Endothelial cell of umbilical vein (primary cell): ENCODE measurements around the gene FAM219A. TPM values are rescaled to one million over a fixed set of nuclear protein-coding genes. Genes with fewer than 3 reads are reported as not detected.

Experiments used
- BruUV-seq: library from RNA; stranded (reverse); fragments of 400-500 nt; replicated peaks from 2 replicates; lab custom pipeline; 2021; lab: Mats Ljungman, UMichigan
- CTCF ChIA-PET: fragments of 300-600, 350-600 bp; sonication (Branson Sonifier 250); formaldehyde crosslinking; loops from one replicate; lab custom pipeline; 2021; ENCODE audit warnings: antibody characterized with exemption, inconsistent platforms; lab: Charles Lee
- POLR2A ChIA-PET: fragments of 300-600, 350-600 bp; sonication (Branson Sonifier 250); formaldehyde crosslinking; loops from one replicate; lab custom pipeline; 2021; ENCODE audit warnings: antibody characterized with exemption, inconsistent platforms; lab: Charles Lee
- DNase-seq: peaks from one replicate; pipeline ENCODE4 v3.0.0-alpha.2; 2011; ENCODE audit warnings: low read depth, low spot score
- FAIRE-seq: peaks from 2 replicates; lab custom pipeline; 2011; peaks lifted over from hg19 to GRCh38; lab: Jason Lieb, UNC
- H2AFZ ChIP-seq: 2 replicates; pipeline ENCODE4 v1.6.0; 2012; ENCODE audit warnings: low read depth, low read length, control low read depth, inconsistent platforms
- H3K27ac ChIP-seq: 2 replicates; pipeline ENCODE4 v1.5.1; 2011; ENCODE audit warnings: low read depth, mild to moderate bottlenecking, control low read depth, low read length, moderate library complexity; ENCODE audit not compliant: insufficient read depth
- H3K27me3 ChIP-seq, 2 experiments: 2 replicates each; pipeline versions ENCODE4 v1.6.0 to v1.6.1; 2011; ENCODE audit warnings: low read length in 2 of 2, mixed read lengths in 1 of 2; ENCODE audit not compliant: control insufficient read depth in 2 of 2, insufficient read depth in 2 of 2
- H3K36me3 ChIP-seq, 2 experiments: 2 replicates in 1 of 2; 3 replicates in 1 of 2; pipeline ENCODE4 v1.5.1; 2011; ENCODE audit warnings: low read length in 2 of 2, mild to moderate bottlenecking in 1 of 2, moderate library complexity in 1 of 2; ENCODE audit not compliant: control insufficient read depth in 2 of 2, insufficient read depth in 2 of 2; ENCODE audit errors: extremely low read depth in 1 of 2
- H3K4me1 ChIP-seq: 3 replicates; pipeline ENCODE4 v1.5.1; 2011; ENCODE audit warnings: mild to moderate bottlenecking, low read length; ENCODE audit not compliant: control insufficient read depth, insufficient read depth; ENCODE audit errors: extremely low read depth
- H3K4me2 ChIP-seq: 2 replicates; pipeline ENCODE4 v1.6.1; 2011; ENCODE audit warnings: low read length, control low read depth, mixed read lengths; ENCODE audit not compliant: insufficient read depth
- H3K4me3 ChIP-seq, 3 experiments: fragments of 200-600 bp in 1 of 3; sonication (generic), shearing (Covaris generic) in 1 of 3; replicated peaks in 1 of 3; 2 replicates each; pipeline ENCODE4 v1.5.1; 2011 to 2016; ENCODE audit warnings: control low read depth in 3 of 3, low read length in 3 of 3, mild to moderate bottlenecking in 2 of 3, inconsistent platforms in 1 of 3, low read depth in 1 of 3, moderate library complexity in 1 of 3; ENCODE audit not compliant: insufficient read depth in 1 of 3
- H3K79me2 ChIP-seq: 2 replicates; pipeline ENCODE4 v1.6.0; 2012; ENCODE audit warnings: low read length, inconsistent platforms; ENCODE audit not compliant: control insufficient read depth, insufficient read depth
- H3K9ac ChIP-seq: replicated peaks from 2 replicates; pipeline ENCODE3; 2011; ENCODE audit warnings: low read length, control low read depth; ENCODE audit not compliant: insufficient read depth; ENCODE audit errors: extremely low read depth
- H3K9me1 ChIP-seq: replicated peaks from 3 replicates; pipeline ENCODE4 v1.6.0; 2011; ENCODE audit warnings: mild to moderate bottlenecking, low read length; ENCODE audit not compliant: control insufficient read depth, insufficient read depth; ENCODE audit errors: extremely low read depth
- H3K9me3 ChIP-seq: replicated peaks from 2 replicates; pipeline ENCODE4 v1.5.1; 2012; ENCODE audit warnings: low read length, inconsistent platforms; ENCODE audit not compliant: control insufficient read depth, insufficient read depth
- H4K20me1 ChIP-seq: replicated peaks from 2 replicates; pipeline ENCODE3; 2011; ENCODE audit warnings: mild to moderate bottlenecking, low read length; ENCODE audit not compliant: control insufficient read depth, insufficient read depth; ENCODE audit errors: extremely low read depth
- CTCF ChIP-seq, 2 donors: IDR thresholded peaks; 1 replicate in 1 of 2; 2 replicates in 1 of 2; pipeline ENCODE4 v1.5.1; 2011; ENCODE audit warnings: low read length in 2 of 2, mild to moderate bottlenecking in 2 of 2, moderate library complexity in 2 of 2, control low read depth in 1 of 2, inconsistent platforms in 1 of 2, low read depth in 1 of 2; ENCODE audit not compliant: insufficient read depth in 1 of 2; ENCODE audit errors: extremely low read depth in 1 of 2
- EZH2 ChIP-seq: IDR thresholded peaks from 2 replicates; pipeline ENCODE4 v1.6.1; 2012; ENCODE audit warnings: borderline replicate concordance, low read depth, mild to moderate bottlenecking, moderate library complexity, low read length, inconsistent platforms; ENCODE audit not compliant: severe bottlenecking
- FOS ChIP-seq: IDR thresholded peaks from 2 replicates; pipeline ENCODE4 v1.6.1; 2011; ENCODE audit warnings: mild to moderate bottlenecking, low read length, moderate library complexity, borderline replicate concordance; ENCODE audit not compliant: insufficient read depth
- GATA2 ChIP-seq: IDR thresholded peaks from 2 replicates; pipeline ENCODE4 v1.7.0; 2011; ENCODE audit warnings: low read depth, mild to moderate bottlenecking, moderate library complexity, mixed read lengths, low read length; ENCODE audit not compliant: insufficient read length, insufficient read depth
- JUN ChIP-seq: IDR thresholded peaks from 2 replicates; pipeline ENCODE4 v1.6.1; 2011; ENCODE audit warnings: borderline replicate concordance, low read depth; ENCODE audit not compliant: insufficient read length, insufficient read depth
- MAX ChIP-seq: IDR thresholded peaks from 2 replicates; pipeline ENCODE4 v1.6.1; 2011; ENCODE audit not compliant: insufficient read depth, insufficient read length
- MYC ChIP-seq: IDR thresholded peaks from one replicate; pipeline ENCODE4 v1.6.1; 2011; ENCODE audit warnings: mild to moderate bottlenecking, low read depth, low read length
- POLR2A ChIP-seq: IDR thresholded peaks from 2 replicates; pipeline ENCODE4 v1.6.1; 2012; ENCODE audit warnings: low read depth, mild to moderate bottlenecking, control low read depth, low read length
- POLR2AphosphoS5 ChIP-seq: IDR thresholded peaks from 2 replicates; pipeline ENCODE4 v1.6.1; 2012; ENCODE audit warnings: low read depth, mild to moderate bottlenecking, control low read depth, low read length, moderate library complexity; ENCODE audit not compliant: insufficient read depth
- dilution Hi-C: fragments of 300-500 bp; cut with MboI; formaldehyde crosslinking; loops from one replicate; pipeline ENCODE4 v1.15.0; 2019; ENCODE audit warnings: low sequenced_read_pairs; ENCODE audit not compliant: extremely low pct_ligation_motif_present
- intact Hi-C: fragments of 100-400 bp; cut with micrococcal nuclease; formaldehyde crosslinking; loops from one replicate; pipeline ENCODE4 v1.10.0; 2022
- polyA plus RNA-seq, 4 experiments: library from polyadenylated mRNA; depleted of rRNA in 3 of 4; stranded (reverse) in 3 of 4; unstranded in 1 of 4; fragments of >200 nt; gene quantifications; 2 replicates each; pipeline versions ENCODE4 v1.2.1 to v1.2.3, GENCODE V29; 2011 to 2012; ENCODE audit warnings: missing spikeins in 1 of 4
- total RNA-seq: library from RNA; stranded (reverse); gene quantifications from 2 replicates; pipeline ENCODE4 v1.2.3, GENCODE V29; 2021

The FAM219A gene
- total and polyA plus RNA-seq, 2 donors (not counting 3 experiments of a cell fraction or from before 2014, with no cell fraction given), result 18.1 to 35.7 TPM

GRCh38 chr9:34501372-34501771 lies 43.0 kb upstream of the FAM219A start:
- Histone ChIP-seq H3K9me1 (no peaks in the 10 kb centered on the region), H3K27ac (no peak overlapping the region), H3K36me3 (no peaks in the 10 kb centered on the region), H3K9ac (no peak overlapping the region), H3K4me1 (peaks cover 6% of the 10 kb centered on the region), H3K79me2 (no peaks in the 10 kb centered on the region), H3K4me2 (no peak overlapping the region), H3K4me3 (no peak overlapping the region), H2AFZ (no peak overlapping the region), H3K27me3 (peaks cover 10 to 17% of the 10 kb centered on the region in 2 experiments), H3K9me3 (no peaks in the 10 kb centered on the region), H4K20me1 (no peaks in the 10 kb centered on the region)
- intact Hi-C loops (loop anchor here (2.0 kb wide), 1 partner anchor 45 kb away; no protein-coding TSS in a partner anchor), dilution Hi-C loops (loop anchor here (25.0 kb wide), 1 partner anchor 89 kb away; no protein-coding TSS in a partner anchor)
- TF ChIP-seq JUN (no peak), GATA2 (no peak), MYC (no peak), MAX (no peak), POLR2AphosphoS5 (no peak), POLR2A (no peak), CTCF (IDR thresholded peaks at IDR 0.05; ENCODE audit: extremely low read depth in 1 of 2, insufficient read depth in 1 of 2, low read depth in 1 of 2, low read length in 2 of 2) (no peak), FOS (no peak), EZH2 (no peak)
- ChIA-PET CTCF (interaction anchor here (0.8 to 5.1 kb wide), 23 partner anchors 10 to 169 kb away, joined by 3 to 117 read pairs (median 6); partner anchors contain the start of genes DNAI1 and FAM219A), POLR2A (interaction anchor here (1.0 kb wide), 1 partner anchor 103 kb away, joined by 3 read pairs; no protein-coding TSS in a partner anchor)
- no TSS peak for BruUV-seq
- FAIRE-seq (no peak), DNase-seq (no peak)
